ENCODE data around the gene LMAN1L. TPM values are rescaled to one million over a fixed set of nuclear protein-coding genes. Genes with fewer than 3 reads are reported as not detected.

LMAN1L gene
- total RNA-seq, 2 experiments from 2014 or later: 0.56 to 0.93 TPM

GRCh38 chr15:74777769-74778598 lies 34.7 kb upstream of the LMAN1L start:
- peak overlapping the region; percentile 81 to 93 for H3K27ac ChIP-seq (ENCODE audit: low read depth in 1 of 2, low read length in 2 of 2)
- Mint-ChIP-seq H3K4me3 (peak overlapping the region; percentile 89), H3K4me1 (ENCODE audit: low read depth) (peaks cover 81% of the 10 kb centered on the region), H3K9me3 (no peaks in the 10 kb centered on the region), H3K27ac (peak overlapping the region; percentile 94), H3K27me3 (no peaks in the 10 kb centered on the region), H3K36me3 (ENCODE audit: low read depth) (peaks cover 8% of the 10 kb centered on the region)
- ChIA-PET CTCF (interaction anchor here (0.7 to 9.5 kb wide), 6 partner anchors 9 to 731 kb away, joined by 3 to 231 read pairs (median 21); no protein-coding TSS in a partner anchor), POLR2A (interaction anchor here (0.8 to 22.7 kb wide), 18 partner anchors 9 to 850 kb away, joined by 3 to 925 read pairs (median 4); partner anchors contain the start of genes CLK3, COX5A, CSK and CYP1A1)
- peaks cover 86% of the 10 kb centered on the region for H3K4me1 ChIP-seq (ENCODE audit: insufficient read depth, low read length)
- intact Hi-C loops (cut with DNase I, micrococcal nuclease): no loop called here
- TF ChIP-seq, protein P1, sequence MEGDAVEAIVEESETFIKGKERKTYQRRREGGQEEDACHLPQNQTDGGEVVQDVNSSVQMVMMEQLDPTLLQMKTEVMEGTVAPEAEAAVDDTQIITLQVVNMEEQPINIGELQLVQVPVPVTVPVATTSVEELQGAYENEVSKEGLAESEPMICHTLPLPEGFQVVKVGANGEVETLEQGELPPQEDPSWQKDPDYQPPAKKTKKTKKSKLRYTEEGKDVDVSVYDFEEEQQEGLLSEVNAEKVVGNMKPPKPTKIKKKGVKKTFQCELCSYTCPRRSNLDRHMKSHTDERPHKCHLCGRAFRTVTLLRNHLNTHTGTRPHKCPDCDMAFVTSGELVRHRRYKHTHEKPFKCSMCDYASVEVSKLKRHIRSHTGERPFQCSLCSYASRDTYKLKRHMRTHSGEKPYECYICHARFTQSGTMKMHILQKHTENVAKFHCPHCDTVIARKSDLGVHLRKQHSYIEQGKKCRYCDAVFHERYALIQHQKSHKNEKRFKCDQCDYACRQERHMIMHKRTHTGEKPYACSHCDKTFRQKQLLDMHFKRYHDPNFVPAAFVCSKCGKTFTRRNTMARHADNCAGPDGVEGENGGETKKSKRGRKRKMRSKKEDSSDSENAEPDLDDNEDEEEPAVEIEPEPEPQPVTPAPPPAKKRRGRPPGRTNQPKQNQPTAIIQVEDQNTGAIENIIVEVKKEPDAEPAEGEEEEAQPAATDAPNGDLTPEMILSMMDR (IDR thresholded peaks at IDR 0.05): no peak
- no peak for ATAC-seq (ENCODE audit: poor library complexity)
- no peaks in the 10 kb centered on the region for H3K36me3 ChIP-seq (ENCODE audit: insufficient read depth, low read length)
- H3K9me3 ChIP-seq (ENCODE audit: control insufficient read depth in 1 of 2, insufficient read depth in 1 of 2, low read length in 2 of 2): no peaks in the 10 kb centered on the region
- DNase-seq: peak in 3 of 14 experiments; percentile 3 to 47 (median 35)
- no peaks in the 10 kb centered on the region for H3K27me3 ChIP-seq (ENCODE audit: control insufficient read depth in 1 of 2, insufficient read depth in 2 of 2, low read length in 2 of 2)
- peak overlapping the region; percentile 19 for H3K4me3 ChIP-seq (ENCODE audit: low read length)

DNA sequence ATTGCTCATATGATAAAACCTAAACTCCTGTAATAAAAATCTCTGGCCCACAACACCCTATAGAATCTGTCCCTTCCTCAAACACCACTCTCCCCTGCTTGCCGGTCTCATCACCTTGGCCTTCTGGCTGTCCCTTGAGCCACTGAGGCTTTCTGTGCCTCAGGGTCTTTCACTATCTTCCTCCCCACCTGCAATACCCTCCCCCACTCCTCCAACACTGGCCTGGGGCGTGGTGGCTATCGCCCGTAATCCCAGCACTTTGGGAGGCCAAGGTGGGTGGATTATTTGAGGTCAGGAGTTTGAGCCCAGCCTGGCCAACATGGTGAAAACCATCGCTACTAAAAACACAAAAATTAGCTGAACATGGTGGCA lies 34.0 kb upstream of the LMAN1L start:
- intact Hi-C loops (cut with DNase I, micrococcal nuclease): no loop called here
- H3K27ac Mint-ChIP-seq: peak overlapping the region; percentile 94
- H3K36me3 Mint-ChIP-seq (ENCODE audit: low read depth): peaks cover 13% of the 10 kb centered on the region
- H3K9me3 Mint-ChIP-seq: no peaks in the 10 kb centered on the region
- CTCF ChIA-PET: interaction anchor here (0.7 to 9.5 kb wide), 7 partner anchors 7 to 730 kb away, joined by 3 to 231 read pairs (median 37); no protein-coding TSS in a partner anchor
- Histone ChIP-seq H3K4me3 (ENCODE audit: low read length) (no peak overlapping the region), H3K27me3 (ENCODE audit: control insufficient read depth in 1 of 2, insufficient read depth in 2 of 2, low read length in 2 of 2) (no peaks in the 10 kb centered on the region), H3K27ac (ENCODE audit: low read depth in 1 of 2, low read length in 2 of 2) (peak overlapping the region; percentile 81 to 93), H3K4me1 (ENCODE audit: insufficient read depth, low read length) (peaks cover 86% of the 10 kb centered on the region), H3K9me3 (ENCODE audit: control insufficient read depth in 1 of 2, insufficient read depth in 1 of 2, low read length in 2 of 2) (no peaks in the 10 kb centered on the region), H3K36me3 (ENCODE audit: insufficient read depth, low read length) (no peaks in the 10 kb centered on the region)
- DNase-seq (peak in 2 of 14 experiments; percentile 2), ATAC-seq (ENCODE audit: poor library complexity) (no peak)
- POLR2A ChIA-PET: interaction anchor here (1.0 to 33.5 kb wide), 7 partner anchors 1 to 178 kb away, joined by 3 to 925 read pairs (median 5); partner anchors contain the start of genes COX5A, CSK, RPP25 and SCAMP2
- H3K27me3 Mint-ChIP-seq: no peaks in the 10 kb centered on the region
- peaks cover 75% of the 10 kb centered on the region for H3K4me1 Mint-ChIP-seq (ENCODE audit: low read depth)
- TF ChIP-seq, protein P1 (IDR thresholded peaks at IDR 0.05): no peak
- H3K4me3 Mint-ChIP-seq: peak overlapping the region; percentile 89

DNA sequence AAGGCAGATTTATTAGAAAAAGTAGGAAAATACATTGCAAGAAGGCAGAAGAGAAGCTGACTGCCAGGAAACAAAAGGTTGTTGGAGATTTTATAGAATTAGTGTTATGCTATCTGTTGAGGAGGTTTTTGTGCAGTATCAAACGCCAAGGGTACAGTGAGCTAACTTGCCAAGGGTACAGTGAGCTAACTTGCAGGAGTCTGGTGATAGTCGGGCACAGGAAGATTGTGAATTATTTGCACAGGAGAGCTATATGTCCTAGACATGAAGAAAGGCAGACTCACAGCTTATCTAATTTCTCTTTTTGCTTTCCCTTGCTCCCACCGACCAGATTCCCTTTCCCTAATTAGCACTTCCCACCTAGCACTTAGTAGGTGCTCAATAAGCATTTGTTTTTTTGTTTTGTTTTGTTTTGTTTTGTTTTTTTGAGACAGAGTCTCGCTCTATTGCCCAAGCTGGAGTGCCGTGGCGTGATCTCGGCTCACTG lies 33.4 kb upstream of the LMAN1L start:
- H3K27me3 Mint-ChIP-seq: no peaks in the 10 kb centered on the region
- DNase-seq: peak in 3 of 14 experiments; percentile 8 to 40 (median 35)
- peak overlapping the region; percentile 89 for H3K4me3 Mint-ChIP-seq
- Histone ChIP-seq H3K27ac (ENCODE audit: low read depth in 1 of 2, low read length in 2 of 2) (peak overlapping the region; percentile 81 to 93), H3K27me3 (ENCODE audit: control insufficient read depth in 1 of 2, insufficient read depth in 2 of 2, low read length in 2 of 2) (no peaks in the 10 kb centered on the region), H3K4me3 (ENCODE audit: low read length) (no peak overlapping the region), H3K4me1 (ENCODE audit: insufficient read depth, low read length) (peaks cover 86% of the 10 kb centered on the region), H3K9me3 (ENCODE audit: control insufficient read depth in 1 of 2, insufficient read depth in 1 of 2, low read length in 2 of 2) (no peaks in the 10 kb centered on the region), H3K36me3 (ENCODE audit: insufficient read depth, low read length) (no peaks in the 10 kb centered on the region)
- intact Hi-C loops (cut with DNase I, micrococcal nuclease): no loop called here
- CTCF ChIA-PET: interaction anchor here (1.2 to 9.5 kb wide), 5 partner anchors 8 to 17 kb away, joined by 4 to 231 read pairs (median 38); no protein-coding TSS in a partner anchor
- peak overlapping the region; percentile 94 for H3K27ac Mint-ChIP-seq
- POLR2A ChIA-PET: interaction anchor here (0.7 to 33.5 kb wide), 8 partner anchors 0 to 178 kb away, joined by 3 to 925 read pairs (median 4); partner anchors contain the start of genes COX5A, CSK, RPP25 and SCAMP2
- ATAC-seq (ENCODE audit: poor library complexity): no peak
- H3K36me3 Mint-ChIP-seq (ENCODE audit: low read depth): peaks cover 17% of the 10 kb centered on the region
- TF ChIP-seq, protein P1 (IDR thresholded peaks at IDR 0.05): no peak
- peaks cover 69% of the 10 kb centered on the region for H3K4me1 Mint-ChIP-seq (ENCODE audit: low read depth)
- no peaks in the 10 kb centered on the region for H3K9me3 Mint-ChIP-seq

Data from CD4-positive, alpha-beta T cell (primary cell).